Fibroblast of lung (primary cell): ENCODE measurements around the gene NCOR2.

Experiments
- EZH2 ChIP-seq: IDR thresholded peaks from 2 replicates; pipeline ENCODE4 v1.5.1; 2012; ENCODE audit warnings: low read length, control low read depth, mild to moderate bottlenecking; ENCODE audit errors: missing control alignments
- TF ChIP-seq, protein P1 (sequence below), 2 donors: IDR thresholded peaks in 1 of 2; conservative IDR thresholded peaks in 1 of 2; 1 replicate in 1 of 2; 2 replicates in 1 of 2; pipeline ENCODE4 v1.5.1; 2011 to 2012; ENCODE audit warnings: low read length in 2 of 2, control low read depth in 1 of 2, inconsistent platforms in 1 of 2, low read depth in 1 of 2, mild to moderate bottlenecking in 1 of 2

DNA sequence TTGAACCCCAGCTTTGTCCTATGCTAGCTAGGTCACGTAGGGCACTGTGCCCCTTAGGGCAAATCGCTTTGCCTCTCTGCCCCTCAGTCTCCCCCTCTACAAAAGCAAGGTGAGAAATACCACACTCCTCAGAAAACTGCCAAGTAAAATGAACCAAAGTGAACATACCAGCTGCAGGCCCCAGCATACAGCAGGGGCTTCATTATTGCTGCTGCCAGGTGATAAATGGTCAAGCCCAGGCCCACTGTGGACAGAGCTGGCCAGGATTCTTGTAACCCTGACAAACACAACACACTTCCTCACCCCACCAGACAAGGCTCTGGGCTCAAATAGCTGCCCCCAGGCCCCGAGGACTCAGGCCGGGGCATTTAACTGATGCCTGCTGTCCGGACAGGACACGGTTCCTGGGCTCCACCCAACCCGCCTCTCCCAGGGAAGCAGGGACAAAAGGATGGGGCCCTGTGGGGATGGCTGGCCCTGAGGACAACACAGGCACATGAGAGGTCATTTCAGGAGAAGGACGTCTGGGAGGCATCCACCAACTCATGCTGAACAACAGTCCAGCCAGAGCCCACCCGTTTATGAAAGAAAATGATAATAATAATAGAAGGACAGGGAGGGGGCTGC lies 36.7 kb downstream of the NCOR2 start:
- TF ChIP-seq, protein P1, sequence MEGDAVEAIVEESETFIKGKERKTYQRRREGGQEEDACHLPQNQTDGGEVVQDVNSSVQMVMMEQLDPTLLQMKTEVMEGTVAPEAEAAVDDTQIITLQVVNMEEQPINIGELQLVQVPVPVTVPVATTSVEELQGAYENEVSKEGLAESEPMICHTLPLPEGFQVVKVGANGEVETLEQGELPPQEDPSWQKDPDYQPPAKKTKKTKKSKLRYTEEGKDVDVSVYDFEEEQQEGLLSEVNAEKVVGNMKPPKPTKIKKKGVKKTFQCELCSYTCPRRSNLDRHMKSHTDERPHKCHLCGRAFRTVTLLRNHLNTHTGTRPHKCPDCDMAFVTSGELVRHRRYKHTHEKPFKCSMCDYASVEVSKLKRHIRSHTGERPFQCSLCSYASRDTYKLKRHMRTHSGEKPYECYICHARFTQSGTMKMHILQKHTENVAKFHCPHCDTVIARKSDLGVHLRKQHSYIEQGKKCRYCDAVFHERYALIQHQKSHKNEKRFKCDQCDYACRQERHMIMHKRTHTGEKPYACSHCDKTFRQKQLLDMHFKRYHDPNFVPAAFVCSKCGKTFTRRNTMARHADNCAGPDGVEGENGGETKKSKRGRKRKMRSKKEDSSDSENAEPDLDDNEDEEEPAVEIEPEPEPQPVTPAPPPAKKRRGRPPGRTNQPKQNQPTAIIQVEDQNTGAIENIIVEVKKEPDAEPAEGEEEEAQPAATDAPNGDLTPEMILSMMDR (conservative IDR thresholded peaks at IDR 0.05 in 1 of 2, IDR thresholded peaks at IDR 0.05 in 1 of 2; ENCODE audit: low read depth in 1 of 2, low read length in 2 of 2), result no peak
- TF ChIP-seq EZH2, result no peak
